Fibroblast of lung (primary cell): ENCODE measurements around the gene NCKAP5.

Source experiments
- EZH2 ChIP-seq: IDR thresholded peaks from 2 replicates; pipeline ENCODE4 v1.5.1; 2012; ENCODE audit warnings: low read length, control low read depth, mild to moderate bottlenecking; ENCODE audit errors: missing control alignments
- TF ChIP-seq, protein P1 (sequence below), 2 donors: IDR thresholded peaks in 1 of 2; conservative IDR thresholded peaks in 1 of 2; 1 replicate in 1 of 2; 2 replicates in 1 of 2; pipeline ENCODE4 v1.5.1; 2011 to 2012; ENCODE audit warnings: low read length in 2 of 2, control low read depth in 1 of 2, inconsistent platforms in 1 of 2, low read depth in 1 of 2, mild to moderate bottlenecking in 1 of 2

- TF ChIP-seq, protein P1, sequence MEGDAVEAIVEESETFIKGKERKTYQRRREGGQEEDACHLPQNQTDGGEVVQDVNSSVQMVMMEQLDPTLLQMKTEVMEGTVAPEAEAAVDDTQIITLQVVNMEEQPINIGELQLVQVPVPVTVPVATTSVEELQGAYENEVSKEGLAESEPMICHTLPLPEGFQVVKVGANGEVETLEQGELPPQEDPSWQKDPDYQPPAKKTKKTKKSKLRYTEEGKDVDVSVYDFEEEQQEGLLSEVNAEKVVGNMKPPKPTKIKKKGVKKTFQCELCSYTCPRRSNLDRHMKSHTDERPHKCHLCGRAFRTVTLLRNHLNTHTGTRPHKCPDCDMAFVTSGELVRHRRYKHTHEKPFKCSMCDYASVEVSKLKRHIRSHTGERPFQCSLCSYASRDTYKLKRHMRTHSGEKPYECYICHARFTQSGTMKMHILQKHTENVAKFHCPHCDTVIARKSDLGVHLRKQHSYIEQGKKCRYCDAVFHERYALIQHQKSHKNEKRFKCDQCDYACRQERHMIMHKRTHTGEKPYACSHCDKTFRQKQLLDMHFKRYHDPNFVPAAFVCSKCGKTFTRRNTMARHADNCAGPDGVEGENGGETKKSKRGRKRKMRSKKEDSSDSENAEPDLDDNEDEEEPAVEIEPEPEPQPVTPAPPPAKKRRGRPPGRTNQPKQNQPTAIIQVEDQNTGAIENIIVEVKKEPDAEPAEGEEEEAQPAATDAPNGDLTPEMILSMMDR (conservative IDR thresholded peaks at IDR 0.05 in 1 of 2, IDR thresholded peaks at IDR 0.05 in 1 of 2; ENCODE audit: low read depth in 1 of 2, low read length in 2 of 2) = no peak
- TF ChIP-seq EZH2 = no peak
These were observed 67.3 kb downstream of the NCKAP5 start for GRCh38 chr2:133500917-133501316.
